HEK293 (cell line): ENCODE measurements around the gene ZNF576.

ENCODE experiments used
- REPIN1 ChIP-seq: fragments of 450-650 bp; formaldehyde crosslinking; IDR thresholded peaks from 2 replicates; pipeline ENCODE4 v1.5.1; 2017; ENCODE audit warnings: missing biosample characterization, missing genetic modification characterization, low read depth
- ZNF600 ChIP-seq: fragments of 450-650 bp; formaldehyde crosslinking; IDR thresholded peaks from 2 replicates; pipeline ENCODE4 v1.5.1; 2016; ENCODE audit warnings: missing biosample characterization, missing genetic modification characterization
- TF ChIP-seq, protein P1 (sequence below): fragments of 450-650 bp; formaldehyde crosslinking; IDR thresholded peaks from 2 replicates; pipeline ENCODE4 v1.5.1; 2016; ENCODE audit warnings: missing biosample characterization, missing genetic modification characterization
- TF ChIP-seq, protein P2 (sequence below): fragments of 450-650 bp; formaldehyde crosslinking; IDR thresholded peaks from 2 replicates; pipeline ENCODE4 v1.5.1; 2017; ENCODE audit warnings: missing biosample characterization, missing genetic modification characterization

DNA sequence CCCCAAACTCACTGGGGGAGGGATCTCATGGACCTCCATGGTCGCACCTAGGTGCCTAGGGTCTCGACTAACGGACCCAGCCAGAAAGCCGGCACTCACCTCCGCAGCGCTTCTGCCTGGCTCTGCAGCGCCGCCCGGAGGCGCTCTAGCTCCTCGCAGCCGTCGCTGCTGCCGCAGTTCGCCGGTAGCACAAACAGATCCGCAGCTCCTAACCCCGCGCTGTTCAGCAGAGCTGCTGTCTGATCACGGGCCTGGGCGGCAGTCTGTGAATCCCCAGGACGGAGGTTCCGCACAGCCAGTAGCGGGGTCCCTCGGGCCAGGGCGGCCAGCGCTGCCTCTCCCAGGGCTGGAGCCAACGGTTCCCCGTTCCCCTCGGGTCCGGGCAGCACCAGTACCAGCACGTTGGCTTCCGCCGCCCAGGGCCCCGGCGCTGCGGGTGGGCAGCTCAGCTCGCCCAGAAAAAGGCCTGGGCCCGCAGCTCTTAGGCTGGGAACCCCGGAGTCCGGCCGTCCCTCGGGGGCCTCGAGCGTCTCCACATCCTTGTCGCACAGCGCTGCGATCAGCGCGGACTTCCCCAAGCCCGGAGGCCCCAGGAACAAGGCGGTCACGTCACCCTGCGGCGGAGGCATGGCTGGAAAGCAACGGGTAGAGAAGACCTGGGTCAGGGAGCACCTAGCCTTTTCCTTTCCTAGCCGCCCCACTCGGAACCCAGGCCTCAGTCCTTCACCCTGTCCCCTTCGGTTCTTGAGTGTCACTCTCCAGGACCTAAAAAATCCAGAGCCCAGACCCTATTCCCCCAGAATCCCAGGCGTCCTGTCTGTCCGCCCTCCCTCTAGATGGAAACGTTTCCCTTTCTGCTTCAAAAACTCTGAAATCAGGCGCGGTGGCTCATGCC is 1.4 kb upstream of the ZNF576 start:
- TF ChIP-seq, protein P1, sequence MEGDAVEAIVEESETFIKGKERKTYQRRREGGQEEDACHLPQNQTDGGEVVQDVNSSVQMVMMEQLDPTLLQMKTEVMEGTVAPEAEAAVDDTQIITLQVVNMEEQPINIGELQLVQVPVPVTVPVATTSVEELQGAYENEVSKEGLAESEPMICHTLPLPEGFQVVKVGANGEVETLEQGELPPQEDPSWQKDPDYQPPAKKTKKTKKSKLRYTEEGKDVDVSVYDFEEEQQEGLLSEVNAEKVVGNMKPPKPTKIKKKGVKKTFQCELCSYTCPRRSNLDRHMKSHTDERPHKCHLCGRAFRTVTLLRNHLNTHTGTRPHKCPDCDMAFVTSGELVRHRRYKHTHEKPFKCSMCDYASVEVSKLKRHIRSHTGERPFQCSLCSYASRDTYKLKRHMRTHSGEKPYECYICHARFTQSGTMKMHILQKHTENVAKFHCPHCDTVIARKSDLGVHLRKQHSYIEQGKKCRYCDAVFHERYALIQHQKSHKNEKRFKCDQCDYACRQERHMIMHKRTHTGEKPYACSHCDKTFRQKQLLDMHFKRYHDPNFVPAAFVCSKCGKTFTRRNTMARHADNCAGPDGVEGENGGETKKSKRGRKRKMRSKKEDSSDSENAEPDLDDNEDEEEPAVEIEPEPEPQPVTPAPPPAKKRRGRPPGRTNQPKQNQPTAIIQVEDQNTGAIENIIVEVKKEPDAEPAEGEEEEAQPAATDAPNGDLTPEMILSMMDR: peak; percentile 94
- TF ChIP-seq ZNF600 (no peak; the same call in 1 of the 2 replicates), REPIN1 (tag by site-specific recombination) (no peak)
- TF ChIP-seq, protein P2, sequence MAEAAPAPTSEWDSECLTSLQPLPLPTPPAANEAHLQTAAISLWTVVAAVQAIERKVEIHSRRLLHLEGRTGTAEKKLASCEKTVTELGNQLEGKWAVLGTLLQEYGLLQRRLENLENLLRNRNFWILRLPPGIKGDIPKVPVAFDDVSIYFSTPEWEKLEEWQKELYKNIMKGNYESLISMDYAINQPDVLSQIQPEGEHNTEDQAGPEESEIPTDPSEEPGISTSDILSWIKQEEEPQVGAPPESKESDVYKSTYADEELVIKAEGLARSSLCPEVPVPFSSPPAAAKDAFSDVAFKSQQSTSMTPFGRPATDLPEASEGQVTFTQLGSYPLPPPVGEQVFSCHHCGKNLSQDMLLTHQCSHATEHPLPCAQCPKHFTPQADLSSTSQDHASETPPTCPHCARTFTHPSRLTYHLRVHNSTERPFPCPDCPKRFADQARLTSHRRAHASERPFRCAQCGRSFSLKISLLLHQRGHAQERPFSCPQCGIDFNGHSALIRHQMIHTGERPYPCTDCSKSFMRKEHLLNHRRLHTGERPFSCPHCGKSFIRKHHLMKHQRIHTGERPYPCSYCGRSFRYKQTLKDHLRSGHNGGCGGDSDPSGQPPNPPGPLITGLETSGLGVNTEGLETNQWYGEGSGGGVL (tag by site-specific recombination): no peak
